ENCODE results near the gene CCDC13. TPM values are rescaled to one million over a fixed set of nuclear protein-coding genes. Genes with fewer than 3 reads are reported as not detected.

CCDC13 gene
- total and polyA plus RNA-seq, 4 donors, result 0.42 to 2.3 (median 1.0) TPM

DNA sequence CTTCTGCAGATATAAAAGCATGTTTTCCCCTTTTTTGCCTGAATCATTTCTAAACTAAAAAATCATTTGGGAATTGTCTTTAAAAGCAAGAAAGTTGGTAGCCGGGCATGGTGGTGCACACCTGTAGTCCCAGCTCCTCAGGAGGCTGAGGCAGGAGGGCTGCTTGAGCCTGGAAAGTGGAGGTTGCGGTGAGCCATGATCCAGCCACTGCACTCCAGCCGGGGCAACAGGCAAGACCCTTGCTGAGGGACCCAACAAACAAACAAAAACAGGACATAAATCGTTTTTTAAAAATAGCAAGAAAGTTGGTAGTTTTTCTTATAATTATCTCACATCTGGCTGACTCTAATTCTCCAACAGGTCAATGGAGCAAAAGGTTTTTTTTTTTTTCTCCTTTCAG is 28.7 kb upstream of the CCDC13 start (continued):
- TF ChIP-seq RAD21 (IDR thresholded peaks at IDR 0.05), result no peak
- no peak for TF ChIP-seq JUND (IDR thresholded peaks at IDR 0.05)
- TF ChIP-seq SP1 (IDR thresholded peaks at IDR 0.05), result no peak
- no peak for TF ChIP-seq NR2F2 (IDR thresholded peaks at IDR 0.05)
- TF ChIP-seq HNF4A (conservative IDR thresholded peaks at IDR 0.05), result no peak
- TF ChIP-seq EGR1 (IDR thresholded peaks at IDR 0.05; ENCODE audit: low read depth in 2 of 2), result no peak
- no peak for TF ChIP-seq TAF1 (conservative IDR thresholded peaks at IDR 0.05)

DNA sequence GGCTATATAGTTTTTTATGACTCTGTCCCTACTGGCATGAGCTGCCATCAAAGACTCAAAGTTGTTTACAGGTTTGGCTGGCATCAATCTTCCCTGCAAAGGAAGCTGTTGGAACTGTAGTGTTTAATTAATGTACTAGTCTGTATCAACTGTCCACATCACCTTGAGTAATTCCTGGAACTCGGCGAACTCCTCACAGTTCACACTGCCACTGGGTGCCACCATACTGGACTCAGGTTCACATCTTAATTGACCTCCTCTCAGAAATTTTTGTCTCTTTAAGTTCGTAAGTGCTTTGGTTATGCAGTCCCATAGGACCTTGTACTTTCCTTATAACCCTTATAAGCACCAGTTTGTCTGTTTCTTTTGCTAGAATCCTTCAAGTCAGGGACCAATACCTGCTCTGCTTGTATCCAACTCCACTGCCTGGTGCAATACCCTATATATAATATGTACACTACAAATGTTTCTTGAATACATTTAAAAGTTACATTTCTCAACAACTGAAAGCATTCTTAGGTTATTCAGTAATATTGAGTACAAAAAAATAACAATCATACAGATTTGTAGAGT is 28.1 kb upstream of the CCDC13 start:
- H3K27ac ChIP-seq (ENCODE audit: low read depth in 1 of 2, low read length in 2 of 2), result peak overlapping the region in 1 of 2 donors; percentile 56
- no peaks in the 10 kb centered on the region for H3K36me3 ChIP-seq (ENCODE audit: control insufficient read depth in 4 of 4, insufficient read depth in 3 of 4, low read depth in 1 of 4, low read length in 3 of 4)
- DNase-seq (ENCODE audit: low spot score), result no peak
- TF ChIP-seq, protein P1, sequence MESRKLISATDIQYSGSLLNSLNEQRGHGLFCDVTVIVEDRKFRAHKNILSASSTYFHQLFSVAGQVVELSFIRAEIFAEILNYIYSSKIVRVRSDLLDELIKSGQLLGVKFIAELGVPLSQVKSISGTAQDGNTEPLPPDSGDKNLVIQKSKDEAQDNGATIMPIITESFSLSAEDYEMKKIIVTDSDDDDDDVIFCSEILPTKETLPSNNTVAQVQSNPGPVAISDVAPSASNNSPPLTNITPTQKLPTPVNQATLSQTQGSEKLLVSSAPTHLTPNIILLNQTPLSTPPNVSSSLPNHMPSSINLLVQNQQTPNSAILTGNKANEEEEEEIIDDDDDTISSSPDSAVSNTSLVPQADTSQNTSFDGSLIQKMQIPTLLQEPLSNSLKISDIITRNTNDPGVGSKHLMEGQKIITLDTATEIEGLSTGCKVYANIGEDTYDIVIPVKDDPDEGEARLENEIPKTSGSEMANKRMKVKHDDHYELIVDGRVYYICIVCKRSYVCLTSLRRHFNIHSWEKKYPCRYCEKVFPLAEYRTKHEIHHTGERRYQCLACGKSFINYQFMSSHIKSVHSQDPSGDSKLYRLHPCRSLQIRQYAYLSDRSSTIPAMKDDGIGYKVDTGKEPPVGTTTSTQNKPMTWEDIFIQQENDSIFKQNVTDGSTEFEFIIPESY (IDR thresholded peaks at IDR 0.05), result no peak
- TF ChIP-seq HNF4A (conservative IDR thresholded peaks at IDR 0.05), result peak; percentile 30 to 55
- TF ChIP-seq, protein P2, sequence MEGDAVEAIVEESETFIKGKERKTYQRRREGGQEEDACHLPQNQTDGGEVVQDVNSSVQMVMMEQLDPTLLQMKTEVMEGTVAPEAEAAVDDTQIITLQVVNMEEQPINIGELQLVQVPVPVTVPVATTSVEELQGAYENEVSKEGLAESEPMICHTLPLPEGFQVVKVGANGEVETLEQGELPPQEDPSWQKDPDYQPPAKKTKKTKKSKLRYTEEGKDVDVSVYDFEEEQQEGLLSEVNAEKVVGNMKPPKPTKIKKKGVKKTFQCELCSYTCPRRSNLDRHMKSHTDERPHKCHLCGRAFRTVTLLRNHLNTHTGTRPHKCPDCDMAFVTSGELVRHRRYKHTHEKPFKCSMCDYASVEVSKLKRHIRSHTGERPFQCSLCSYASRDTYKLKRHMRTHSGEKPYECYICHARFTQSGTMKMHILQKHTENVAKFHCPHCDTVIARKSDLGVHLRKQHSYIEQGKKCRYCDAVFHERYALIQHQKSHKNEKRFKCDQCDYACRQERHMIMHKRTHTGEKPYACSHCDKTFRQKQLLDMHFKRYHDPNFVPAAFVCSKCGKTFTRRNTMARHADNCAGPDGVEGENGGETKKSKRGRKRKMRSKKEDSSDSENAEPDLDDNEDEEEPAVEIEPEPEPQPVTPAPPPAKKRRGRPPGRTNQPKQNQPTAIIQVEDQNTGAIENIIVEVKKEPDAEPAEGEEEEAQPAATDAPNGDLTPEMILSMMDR (IDR thresholded peaks at IDR 0.05; ENCODE audit: low read depth, low read length, missing input control), result no peak
- TF ChIP-seq GABPA (IDR thresholded peaks at IDR 0.05 in 1 of 2, conservative IDR thresholded peaks at IDR 0.05 in 1 of 2), result no peak
- peak in 1 of 2 donors; percentile 10 for TF ChIP-seq RXRA (IDR thresholded peaks at IDR 0.05)
- no peak for TF ChIP-seq REST (IDR thresholded peaks at IDR 0.05)
- TF ChIP-seq TAF1 (conservative IDR thresholded peaks at IDR 0.05), result no peak
- TF ChIP-seq EGR1 (IDR thresholded peaks at IDR 0.05; ENCODE audit: low read depth in 2 of 2), result no peak
- 35% methylated on average over 3 of the region's 3 CpGs for WGBS
- no peak overlapping the region for H3K9ac ChIP-seq (ENCODE audit: low read depth in 1 of 2, low read length in 2 of 2)
- H3K27me3 ChIP-seq (ENCODE audit: control insufficient read depth in 4 of 4, insufficient read depth in 4 of 4, low read length in 3 of 4), result no peaks in the 10 kb centered on the region
- peak overlapping the region in 1 of 3 donors; percentile 2 for H3K4me3 ChIP-seq (ENCODE audit: low read depth in 1 of 3, low read length in 3 of 3)
- peaks cover 2 to 44% (median 21%) of the 10 kb centered on the region in 4 donors for H3K4me1 ChIP-seq (ENCODE audit: control insufficient read depth in 4 of 4, insufficient read depth in 4 of 4, low read length in 3 of 4)
- H3K9me3 ChIP-seq (ENCODE audit: control insufficient read depth in 4 of 4, low read length in 3 of 4), result no peaks in the 10 kb centered on the region

- H3K4me3 ChIP-seq (ENCODE audit: low read depth in 1 of 3, low read length in 3 of 3), result no peak overlapping the region
- no peaks in the 10 kb centered on the region for H3K27me3 ChIP-seq (ENCODE audit: control insufficient read depth in 4 of 4, insufficient read depth in 4 of 4, low read length in 3 of 4)
- H3K9me3 ChIP-seq (ENCODE audit: control insufficient read depth in 4 of 4, low read length in 3 of 4), result no peaks in the 10 kb centered on the region
- no peak overlapping the region for H3K27ac ChIP-seq (ENCODE audit: low read depth in 1 of 2, low read length in 2 of 2)
- H3K36me3 ChIP-seq (ENCODE audit: control insufficient read depth in 4 of 4, insufficient read depth in 3 of 4, low read depth in 1 of 4, low read length in 3 of 4), result peaks cover 0 to 2% (median 0%) of the 10 kb centered on the region in 4 donors
- no peak for DNase-seq (ENCODE audit: low spot score)
- TF ChIP-seq GABPA (IDR thresholded peaks at IDR 0.05 in 1 of 2, conservative IDR thresholded peaks at IDR 0.05 in 1 of 2), result no peak
- no peak for TF ChIP-seq FOXA1 (IDR thresholded peaks at IDR 0.05)
- TF ChIP-seq, protein P1 (IDR thresholded peaks at IDR 0.05), result no peak
- no peak for TF ChIP-seq YY1 (IDR thresholded peaks at IDR 0.05)
- H3K4me1 ChIP-seq (ENCODE audit: control insufficient read depth in 4 of 4, insufficient read depth in 4 of 4, low read length in 3 of 4), result peaks cover 2 to 43% (median 20%) of the 10 kb centered on the region in 4 donors
- WGBS, result 86% methylated on average over 2 of the region's 2 CpGs
- H3K9ac ChIP-seq (ENCODE audit: low read depth in 1 of 2, low read length in 2 of 2), result no peak overlapping the region
These were observed 27.2 kb upstream of the CCDC13 start for GRCh38 chr3:42800251-42800650.

All from liver (tissue), 9 donors.